ENCODE results near the gene GUCA2B.

Gene GUCA2B

DNA sequence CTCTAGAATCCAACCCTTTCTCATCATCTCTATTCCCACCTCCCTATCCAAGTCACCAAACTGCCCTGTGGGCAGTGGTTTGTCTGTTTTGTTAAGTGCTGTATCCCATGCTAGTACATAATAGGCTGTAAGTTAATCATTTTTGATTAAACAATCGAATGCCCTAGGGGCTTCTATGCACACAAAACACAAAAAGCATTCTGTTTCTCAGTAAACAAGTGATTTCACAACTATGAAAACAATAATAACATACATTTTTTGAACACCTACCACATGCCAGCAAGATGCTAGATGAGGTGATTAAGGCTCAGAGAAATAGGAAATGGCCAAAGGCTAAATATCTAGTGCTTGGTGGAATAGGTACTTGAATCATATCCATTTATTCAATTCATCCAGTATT is 5.0 kb upstream of the GUCA2B start:
- no peak for TF ChIP-seq GATA2 (IDR thresholded peaks at IDR 0.05; ENCODE audit: low read depth, low read length)
- TF ChIP-seq GATA3 (IDR thresholded peaks at IDR 0.05; ENCODE audit: low read depth, low read length), result no peak

GRCh38 chr1:42150651-42151050 is 2.6 kb upstream of the GUCA2B start:
- no peak for TF ChIP-seq GATA3 (IDR thresholded peaks at IDR 0.05; ENCODE audit: low read depth, low read length)

DNA sequence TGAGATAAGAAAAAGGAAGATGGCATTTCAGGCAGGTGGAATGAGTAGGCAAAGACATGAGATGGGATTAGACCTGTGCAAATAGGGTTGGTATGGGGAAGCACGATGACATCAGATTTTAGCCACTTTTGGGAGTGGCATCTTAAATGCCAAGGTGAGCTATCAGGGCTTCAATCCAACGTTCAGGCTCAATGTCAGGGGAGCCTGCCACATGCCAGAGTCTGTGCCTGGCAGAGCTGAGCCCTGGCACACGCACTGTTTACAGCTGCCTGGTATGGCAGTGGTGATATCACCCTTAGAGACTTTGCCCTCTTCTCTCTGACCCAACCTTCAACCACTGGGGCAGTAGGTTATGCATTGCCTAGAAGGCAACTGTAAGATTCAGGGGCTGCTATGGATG is 1.1 kb upstream of the GUCA2B start:
- no peak for TF ChIP-seq GATA3 (IDR thresholded peaks at IDR 0.05; ENCODE audit: low read depth, low read length)
- no peak for TF ChIP-seq GATA2 (IDR thresholded peaks at IDR 0.05; ENCODE audit: low read depth, low read length)

- TF ChIP-seq GATA2 (IDR thresholded peaks at IDR 0.05; ENCODE audit: low read depth, low read length) (no peak), GATA3 (IDR thresholded peaks at IDR 0.05; ENCODE audit: low read depth, low read length) (no peak)
These were observed 414 bp downstream of the GUCA2B start for GRCh38 chr1:42153624-42154023.

- TF ChIP-seq GATA2 (IDR thresholded peaks at IDR 0.05; ENCODE audit: low read depth, low read length) (no peak), GATA3 (IDR thresholded peaks at IDR 0.05; ENCODE audit: low read depth, low read length) (no peak)
These were observed 1.5 kb downstream of the GUCA2B start for GRCh38 chr1:42154685-42155084.

- no peak for TF ChIP-seq GATA2 (IDR thresholded peaks at IDR 0.05; ENCODE audit: low read depth, low read length)
- TF ChIP-seq GATA3 (IDR thresholded peaks at IDR 0.05; ENCODE audit: low read depth, low read length), result no peak
These were observed 2.2 kb downstream of the GUCA2B start for GRCh38 chr1:42155362-42155761.

DNA sequence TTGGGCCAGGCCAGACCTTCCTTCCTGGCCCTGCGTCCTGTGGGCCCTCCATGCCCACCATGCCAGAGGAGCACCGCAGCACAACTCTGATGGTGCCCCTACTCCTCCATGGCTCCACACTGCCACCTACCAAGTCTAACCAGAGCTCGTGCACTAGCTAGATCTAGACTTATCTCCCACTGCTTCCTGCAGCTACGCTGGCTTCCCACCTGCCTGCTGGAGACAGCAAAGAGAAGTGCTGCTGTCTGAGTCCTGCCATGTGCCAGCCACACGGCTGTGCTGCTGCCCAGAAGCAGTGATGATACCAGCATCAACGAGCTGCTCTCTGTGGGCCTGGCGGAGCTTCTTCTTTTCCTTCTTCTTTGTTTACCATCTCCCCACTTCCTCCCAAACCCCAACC is 4.5 kb downstream of the GUCA2B start:
- TF ChIP-seq GATA2 (IDR thresholded peaks at IDR 0.05; ENCODE audit: low read depth, low read length) (no peak), GATA3 (IDR thresholded peaks at IDR 0.05; ENCODE audit: low read depth, low read length) (no peak)

GRCh38 chr1:42158189-42158588 is 5.0 kb downstream of the GUCA2B start:
- TF ChIP-seq GATA3 (IDR thresholded peaks at IDR 0.05; ENCODE audit: low read depth, low read length) (no peak), GATA2 (IDR thresholded peaks at IDR 0.05; ENCODE audit: low read depth, low read length) (no peak)

GRCh38 chr1:42162181-42162580 is 9.0 kb downstream of the GUCA2B start:
- TF ChIP-seq GATA3 (IDR thresholded peaks at IDR 0.05; ENCODE audit: low read depth, low read length), result no peak
- no peak for TF ChIP-seq GATA2 (IDR thresholded peaks at IDR 0.05; ENCODE audit: low read depth, low read length)

GRCh38 chr1:42163114-42163513 is 9.9 kb downstream of the GUCA2B start:
- TF ChIP-seq GATA3 (IDR thresholded peaks at IDR 0.05; ENCODE audit: low read depth, low read length) (no peak), GATA2 (IDR thresholded peaks at IDR 0.05; ENCODE audit: low read depth, low read length) (no peak)

- no peak for TF ChIP-seq GATA2 (IDR thresholded peaks at IDR 0.05; ENCODE audit: low read depth, low read length)
- no peak for TF ChIP-seq GATA3 (IDR thresholded peaks at IDR 0.05; ENCODE audit: low read depth, low read length)
These were observed 10.6 kb downstream of the GUCA2B start for GRCh38 chr1:42163536-42164503.

DNA sequence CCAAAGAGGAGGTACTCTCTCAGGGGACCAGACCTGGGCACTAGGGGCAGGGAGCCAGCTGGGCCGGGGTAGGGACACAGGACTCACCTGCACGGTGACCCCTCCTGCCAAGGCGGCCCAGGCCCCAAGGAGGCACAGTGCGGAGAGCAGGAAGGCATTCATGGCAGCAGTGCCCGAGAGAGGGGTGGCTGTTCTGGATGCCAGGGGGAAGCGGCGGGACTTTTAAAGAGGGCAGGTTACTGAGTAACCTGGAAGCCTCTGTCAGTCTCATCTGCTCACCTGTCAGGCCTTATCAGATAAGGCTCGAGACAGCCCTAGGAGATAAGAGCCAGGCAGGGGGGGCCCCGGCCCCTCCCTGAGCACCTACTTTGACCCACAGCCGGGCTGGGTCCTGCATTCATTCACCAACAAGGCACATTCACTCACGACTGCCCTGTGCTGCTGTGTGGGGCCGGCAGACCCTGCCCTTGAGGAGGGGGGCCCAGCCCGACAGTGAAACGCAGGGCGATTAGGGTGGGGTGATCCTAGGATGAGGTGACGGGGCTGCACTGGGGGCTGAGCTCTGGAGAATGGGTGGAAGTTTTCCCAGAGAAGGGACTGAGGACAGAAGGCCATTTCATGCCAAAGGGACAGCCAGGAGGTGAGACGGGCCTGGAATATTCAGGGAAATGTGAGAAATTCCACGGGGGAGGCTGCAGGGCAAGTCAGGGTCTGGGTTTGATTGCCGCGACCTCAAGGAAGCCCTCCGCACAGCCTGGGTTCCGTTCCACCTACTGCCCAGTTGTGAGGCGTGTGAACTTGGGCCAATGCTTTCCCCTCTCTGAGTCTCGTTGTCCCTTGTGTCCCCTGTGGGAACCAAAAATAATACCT is 11.6 kb downstream of the GUCA2B start, which contains the start of gene GUCA2A:
Gene GUCA2A (minus strand): TSS at position 195 of the 870 bp plus-strand sequence. CDS start 33 bp downstream, at position 162.
- TF ChIP-seq GATA2 (IDR thresholded peaks at IDR 0.05; ENCODE audit: low read depth, low read length), result no peak
- no peak for TF ChIP-seq GATA3 (IDR thresholded peaks at IDR 0.05; ENCODE audit: low read depth, low read length)

DNA sequence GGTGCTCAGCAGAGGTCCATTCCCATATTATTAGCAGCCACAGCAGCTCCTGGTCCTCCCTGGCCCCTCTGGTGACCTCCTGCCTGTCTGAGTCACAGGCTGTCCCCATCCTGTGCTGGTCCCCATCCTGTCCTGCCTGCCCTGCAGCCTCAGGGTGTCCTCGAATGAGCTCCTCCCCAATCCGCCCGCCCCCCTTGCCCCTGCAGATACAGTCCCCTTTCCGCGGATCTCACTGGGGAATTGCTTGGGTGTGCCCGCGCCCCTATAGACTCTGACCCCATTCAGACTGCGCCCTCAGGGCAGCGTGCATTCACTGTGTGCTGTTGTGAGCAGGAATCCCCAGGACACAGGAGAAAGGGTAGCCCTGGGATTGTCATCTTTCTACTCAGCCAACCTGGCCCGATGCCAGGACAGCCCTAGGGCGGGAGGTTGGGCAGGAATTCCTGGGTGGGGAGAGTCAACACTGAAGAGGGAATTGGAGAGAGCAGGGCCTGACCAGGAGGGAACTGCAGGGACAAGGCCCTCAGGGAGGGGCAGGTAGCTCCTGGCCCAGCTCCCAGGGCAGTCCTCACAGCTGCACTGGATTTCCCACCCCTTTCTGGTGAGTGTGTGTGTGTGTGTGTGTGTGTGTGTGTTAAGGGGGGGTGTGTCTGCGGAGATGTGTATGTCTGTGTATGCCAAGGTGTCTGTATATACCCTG is 12.5 kb downstream of the GUCA2B start:
- TF ChIP-seq GATA3 (IDR thresholded peaks at IDR 0.05; ENCODE audit: low read depth, low read length) (no peak), GATA2 (IDR thresholded peaks at IDR 0.05; ENCODE audit: low read depth, low read length) (no peak)
